HFF-Myc (cell line): ENCODE data around the gene NISCH.

Experiments used
- DNase-seq: peaks from one replicate; pipeline ENCODE4 v3.0.0-alpha.2; 2011; ENCODE audit warnings: low read depth; ENCODE audit errors: extremely low read depth
- H3K4me3 ChIP-seq: replicated peaks from 2 replicates; pipeline ENCODE4 v1.5.1; 2011; ENCODE audit warnings: low read depth, mild to moderate bottlenecking, control low read depth, low read length
- TF ChIP-seq, protein P1 (sequence below): IDR thresholded peaks from 2 replicates; pipeline ENCODE4 v1.5.1; 2012; ENCODE audit warnings: mild to moderate bottlenecking, low read depth, low read length, control low read depth; ENCODE audit errors: missing control alignments

Gene NISCH

DNA sequence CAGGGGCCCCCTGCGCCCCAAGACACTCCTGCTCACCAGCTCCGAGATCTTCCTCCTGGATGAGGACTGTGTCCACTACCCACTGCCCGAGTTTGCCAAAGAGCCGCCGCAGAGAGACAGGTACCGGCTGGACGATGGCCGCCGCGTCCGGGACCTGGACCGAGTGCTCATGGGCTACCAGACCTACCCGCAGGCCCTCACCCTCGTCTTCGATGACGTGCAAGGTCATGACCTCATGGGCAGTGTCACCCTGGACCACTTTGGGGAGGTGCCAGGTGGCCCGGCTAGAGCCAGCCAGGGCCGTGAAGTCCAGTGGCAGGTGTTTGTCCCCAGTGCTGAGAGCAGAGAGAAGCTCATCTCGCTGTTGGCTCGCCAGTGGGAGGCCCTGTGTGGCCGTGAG is 36.7 kb downstream of the NISCH start:
- TF ChIP-seq, protein P1, sequence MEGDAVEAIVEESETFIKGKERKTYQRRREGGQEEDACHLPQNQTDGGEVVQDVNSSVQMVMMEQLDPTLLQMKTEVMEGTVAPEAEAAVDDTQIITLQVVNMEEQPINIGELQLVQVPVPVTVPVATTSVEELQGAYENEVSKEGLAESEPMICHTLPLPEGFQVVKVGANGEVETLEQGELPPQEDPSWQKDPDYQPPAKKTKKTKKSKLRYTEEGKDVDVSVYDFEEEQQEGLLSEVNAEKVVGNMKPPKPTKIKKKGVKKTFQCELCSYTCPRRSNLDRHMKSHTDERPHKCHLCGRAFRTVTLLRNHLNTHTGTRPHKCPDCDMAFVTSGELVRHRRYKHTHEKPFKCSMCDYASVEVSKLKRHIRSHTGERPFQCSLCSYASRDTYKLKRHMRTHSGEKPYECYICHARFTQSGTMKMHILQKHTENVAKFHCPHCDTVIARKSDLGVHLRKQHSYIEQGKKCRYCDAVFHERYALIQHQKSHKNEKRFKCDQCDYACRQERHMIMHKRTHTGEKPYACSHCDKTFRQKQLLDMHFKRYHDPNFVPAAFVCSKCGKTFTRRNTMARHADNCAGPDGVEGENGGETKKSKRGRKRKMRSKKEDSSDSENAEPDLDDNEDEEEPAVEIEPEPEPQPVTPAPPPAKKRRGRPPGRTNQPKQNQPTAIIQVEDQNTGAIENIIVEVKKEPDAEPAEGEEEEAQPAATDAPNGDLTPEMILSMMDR, result no peak
- DNase-seq, result no peak
- no peak overlapping the region for H3K4me3 ChIP-seq

DNA sequence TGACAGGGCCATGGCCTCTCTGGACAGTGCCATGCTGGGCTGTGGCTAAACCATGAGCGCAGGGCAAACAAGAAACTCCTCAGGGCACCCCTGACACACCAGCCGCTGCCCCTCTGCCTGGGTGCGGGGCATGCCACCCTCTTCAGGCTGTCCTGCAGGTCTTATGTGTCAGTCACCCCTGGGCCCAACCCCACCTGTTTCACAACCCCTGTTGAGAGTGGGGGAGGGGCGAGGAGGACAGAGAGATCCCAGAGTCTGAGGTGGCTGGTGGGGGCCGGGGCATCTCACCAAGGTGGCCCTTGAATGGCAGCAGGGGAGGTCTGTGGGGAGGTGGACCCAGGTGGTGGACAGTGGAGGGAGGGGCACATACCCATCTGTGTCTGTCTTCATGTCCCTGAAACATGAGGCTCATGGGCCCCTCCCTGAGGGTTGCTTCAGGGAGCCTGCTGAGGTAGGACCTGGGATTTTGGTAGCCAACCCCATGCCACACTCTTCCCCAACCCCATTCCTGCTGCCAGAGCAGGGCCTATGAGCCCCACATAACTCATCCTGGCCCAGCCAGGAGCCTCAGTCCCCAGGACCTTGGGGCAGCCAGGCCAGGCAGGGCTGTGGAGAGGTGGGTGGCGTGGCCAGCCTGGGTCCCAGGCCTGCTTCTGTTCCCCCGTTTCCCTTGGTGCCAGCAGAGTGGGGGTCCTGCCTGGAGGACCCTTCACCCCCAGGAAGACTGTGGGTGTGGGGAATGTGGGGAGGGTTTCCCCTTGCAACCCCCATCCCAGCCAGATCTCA is 38.0 kb downstream of the NISCH start:
- no peak for DNase-seq
- H3K4me3 ChIP-seq, result no peak overlapping the region
- TF ChIP-seq, protein P1, result no peak

DNA sequence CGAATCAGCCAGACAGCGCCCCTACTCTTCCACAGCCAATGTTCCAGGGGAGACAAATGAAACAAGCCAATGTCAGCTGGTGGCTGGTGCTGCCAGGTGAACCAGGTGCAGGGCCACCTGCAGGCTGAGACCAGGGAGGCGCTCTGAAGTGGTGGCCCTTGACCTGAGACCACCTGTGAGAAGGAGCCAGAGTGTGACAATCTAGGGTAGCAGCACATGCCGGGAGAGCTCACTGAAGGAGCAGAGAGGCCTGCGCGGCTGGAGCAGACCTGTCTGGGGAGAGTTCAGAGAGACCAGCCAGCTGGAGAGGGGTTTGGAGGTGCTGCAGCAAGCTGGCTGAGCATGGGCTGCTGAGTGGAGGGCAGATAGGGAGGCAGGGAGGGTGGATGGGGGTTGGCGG is 39.0 kb downstream of the NISCH start:
- TF ChIP-seq, protein P1, result no peak
- no peak overlapping the region for H3K4me3 ChIP-seq
- DNase-seq, result no peak

DNA sequence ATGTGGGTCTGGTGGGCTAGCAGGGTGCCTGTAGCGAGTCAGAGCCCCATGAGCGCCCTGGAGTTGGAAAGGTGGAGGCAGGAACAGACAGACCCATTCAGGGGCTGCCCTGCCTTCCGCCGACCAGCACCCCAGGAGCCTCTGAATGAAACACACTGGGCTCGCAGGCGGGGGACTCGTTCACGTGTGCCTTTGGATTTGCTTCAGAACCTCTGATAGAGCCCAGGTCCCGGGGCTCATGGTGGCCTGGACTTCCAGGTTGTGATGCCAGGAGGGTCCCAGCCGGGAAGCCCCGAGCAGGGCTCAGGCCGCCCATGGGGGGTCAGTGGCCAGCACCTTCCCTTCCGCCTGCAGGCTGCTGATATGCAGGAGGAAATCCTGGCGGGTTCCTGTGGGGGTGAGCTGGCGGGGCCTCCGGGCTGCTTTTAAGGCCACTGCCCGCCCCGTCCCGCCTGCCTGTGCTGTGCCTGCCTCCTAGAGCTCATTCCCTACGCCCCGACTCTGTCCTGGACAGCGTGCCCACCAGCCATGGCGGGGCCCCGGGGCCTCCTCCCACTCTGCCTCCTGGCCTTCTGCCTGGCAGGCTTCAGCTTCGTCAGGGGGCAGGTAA is 39.6 kb downstream of the NISCH start, which contains the start of gene STAB1:
TSS of gene STAB1 (plus strand) at position 453 of the 610 bp plus-strand sequence. CDS start at position 529, 76 bp downstream.
- TF ChIP-seq, protein P1, result no peak
- no peak for DNase-seq
- no peak within 1 kb of the TSS for H3K4me3 ChIP-seq

- H3K4me3 ChIP-seq, result no peak overlapping the region
- TF ChIP-seq, protein P1, result no peak
- DNase-seq, result no peak
Measured at GRCh38 chr3:52495777-52496602, 40.6 kb downstream of the NISCH start.

GRCh38 chr3:52498137-52499054 is 43.0 kb downstream of the NISCH start:
- no peak for DNase-seq
- no peak overlapping the region for H3K4me3 ChIP-seq
- TF ChIP-seq, protein P1, result no peak
